Amygdala (tissue), 56 donors: ENCODE measurements around the gene ARCN1.

Source experiments
- DNase-seq, 56 donors: peaks; one replicate each; lab custom pipeline; 2025; lab: John Stamatoyannopoulos, UW

Gene ARCN1

DNA sequence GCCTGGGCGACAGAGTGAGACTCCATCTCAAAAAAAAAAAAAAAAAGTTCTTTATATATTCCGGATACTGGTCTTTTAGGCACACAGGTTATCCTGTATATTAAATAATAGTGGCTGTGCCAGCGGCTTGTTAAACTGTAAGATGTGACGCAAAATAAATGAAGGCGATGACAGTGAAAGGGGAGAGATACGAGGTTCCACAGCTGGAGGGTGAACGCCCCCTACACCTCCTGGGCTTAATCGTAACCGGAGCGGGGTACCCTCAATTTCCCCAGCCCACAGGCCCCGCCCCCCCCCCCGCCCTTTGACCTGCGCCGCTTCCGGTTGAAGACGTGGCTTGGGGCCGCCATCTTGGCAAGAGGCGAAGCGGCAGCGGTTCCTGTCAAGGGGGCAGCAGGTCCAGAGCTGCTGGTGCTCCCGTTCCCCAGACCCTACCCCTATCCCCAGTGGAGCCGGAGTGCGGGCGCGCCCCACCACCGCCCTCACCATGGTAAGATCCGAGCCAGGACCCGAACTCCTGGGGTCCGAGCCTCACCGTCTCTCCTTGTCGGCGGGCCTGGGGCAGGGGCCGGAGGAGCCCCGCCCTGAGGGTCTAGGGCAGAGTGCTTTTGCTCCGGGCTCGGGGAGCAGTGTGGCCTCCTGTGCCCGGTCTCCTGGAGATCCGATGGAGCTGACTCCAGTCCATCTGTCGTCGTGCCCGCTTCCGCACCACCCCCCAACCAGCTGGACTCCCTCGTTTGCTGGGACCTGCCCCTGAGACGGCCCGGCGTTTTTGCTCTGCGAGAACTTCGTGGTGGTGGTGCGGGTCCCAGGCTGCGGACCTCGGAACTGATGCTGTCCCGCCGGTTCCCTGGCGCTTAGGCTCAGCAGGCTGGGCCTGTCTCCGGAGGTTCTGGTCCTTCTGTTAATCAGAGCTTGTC, at the start of gene ARCN1:
Gene ARCN1 (plus strand): TSS at position 349 of the 920 bp plus-strand sequence. CDS start 139 bp downstream, at position 488.
- peak in 54 of 56 donors; percentile 22 to 83 (median 68) for DNase-seq

DNA sequence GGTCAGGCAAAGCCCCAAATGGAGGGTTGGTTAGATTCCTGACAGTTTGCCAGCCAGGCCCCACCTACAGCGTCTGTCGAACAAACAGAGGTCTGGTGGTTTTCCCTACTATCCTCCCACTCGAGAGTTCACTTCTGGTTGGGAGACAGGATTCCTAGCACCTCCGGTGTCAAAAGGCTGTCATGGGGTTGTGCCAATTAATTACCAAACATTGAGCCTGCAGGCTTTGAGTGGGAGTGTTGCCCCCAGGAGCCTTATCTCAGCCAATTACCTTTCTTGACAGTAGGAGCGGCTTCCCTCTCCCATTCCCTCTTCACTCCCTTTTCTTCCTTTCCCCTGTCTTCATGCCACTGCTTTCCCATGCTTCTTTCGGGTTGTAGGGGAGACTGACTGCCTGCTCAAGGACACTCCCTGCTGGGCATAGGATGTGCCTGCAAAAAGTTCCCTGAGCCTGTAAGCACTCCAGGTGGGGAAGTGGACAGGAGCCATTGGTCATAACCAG, 49.6 kb upstream of the ARCN1 start:
- peak in 1 of 56 donors; percentile 5 for DNase-seq

DNA sequence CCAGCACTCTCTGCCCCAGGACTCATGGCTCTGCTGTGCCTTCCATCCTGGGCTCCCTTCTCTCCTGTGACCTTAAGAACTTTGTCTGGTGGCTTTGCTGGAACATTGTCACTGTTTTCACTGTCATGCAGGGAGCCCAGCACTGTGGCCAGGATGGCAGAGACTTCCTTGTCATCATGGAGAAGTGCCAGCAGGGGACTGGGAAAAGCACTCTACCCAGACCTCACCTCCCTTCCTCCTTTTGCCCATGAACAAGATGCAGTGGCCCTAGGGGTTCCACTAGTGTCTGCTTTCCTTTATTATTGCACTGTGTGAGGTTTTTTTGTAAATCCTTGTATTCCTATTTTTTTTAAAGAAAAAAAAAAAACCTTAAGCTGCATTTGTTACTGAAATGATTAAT, 47.9 kb upstream of the ARCN1 start:
- DNase-seq = no peak

DNA sequence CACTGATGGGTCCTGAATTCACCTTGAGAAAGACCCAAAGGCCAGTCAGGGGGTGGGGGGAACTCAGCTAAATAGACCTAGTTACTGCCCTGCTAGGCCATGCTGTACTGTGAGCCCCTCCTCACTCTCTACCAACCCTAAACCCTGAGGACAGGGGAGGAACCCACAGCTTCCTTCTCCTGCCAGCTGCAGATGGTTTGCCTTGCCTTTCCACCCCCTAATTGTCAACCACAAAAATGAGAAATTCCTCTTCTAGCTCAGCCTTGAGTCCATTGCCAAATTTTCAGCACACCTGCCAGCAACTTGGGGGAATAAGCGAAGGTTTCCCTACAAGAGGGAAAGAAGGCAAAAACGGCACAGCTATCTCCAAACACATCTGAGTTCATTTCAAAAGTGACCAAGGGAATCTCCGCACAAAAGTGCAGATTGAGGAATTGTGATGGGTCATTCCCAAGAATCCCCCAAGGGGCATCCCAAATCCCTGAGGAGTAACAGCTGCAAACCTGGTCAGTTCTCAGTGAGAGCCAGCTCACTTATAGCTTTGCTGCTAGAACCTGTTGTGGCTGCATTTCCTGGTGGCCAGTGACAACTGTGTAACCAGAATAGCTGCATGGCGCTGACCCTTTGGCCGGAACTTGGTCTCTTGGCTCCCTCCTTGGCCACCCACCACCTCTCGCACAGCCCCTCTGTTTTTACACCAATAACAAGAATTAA, 47.3 kb upstream of the ARCN1 start:
- no peak for DNase-seq

DNA sequence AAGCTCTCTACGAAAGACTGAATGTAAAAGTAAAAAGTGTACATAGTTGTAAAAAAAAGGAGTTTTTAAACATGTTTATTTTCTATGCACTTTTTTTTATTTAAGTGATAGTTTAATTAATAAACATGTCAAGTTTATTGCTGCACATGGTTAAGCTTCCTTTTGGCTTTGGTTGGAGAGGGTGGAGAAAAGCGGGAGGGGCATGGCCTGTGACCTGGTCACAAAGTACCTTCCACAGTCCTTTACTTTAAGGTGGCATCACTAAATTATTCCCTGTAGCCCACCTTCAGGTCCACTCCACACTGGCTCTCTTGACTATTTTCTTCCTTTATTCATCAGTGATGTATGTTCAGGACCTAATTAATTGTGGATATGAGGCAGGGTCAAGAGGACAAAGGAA, 45.5 kb upstream of the ARCN1 start:
- DNase-seq = no peak

DNA sequence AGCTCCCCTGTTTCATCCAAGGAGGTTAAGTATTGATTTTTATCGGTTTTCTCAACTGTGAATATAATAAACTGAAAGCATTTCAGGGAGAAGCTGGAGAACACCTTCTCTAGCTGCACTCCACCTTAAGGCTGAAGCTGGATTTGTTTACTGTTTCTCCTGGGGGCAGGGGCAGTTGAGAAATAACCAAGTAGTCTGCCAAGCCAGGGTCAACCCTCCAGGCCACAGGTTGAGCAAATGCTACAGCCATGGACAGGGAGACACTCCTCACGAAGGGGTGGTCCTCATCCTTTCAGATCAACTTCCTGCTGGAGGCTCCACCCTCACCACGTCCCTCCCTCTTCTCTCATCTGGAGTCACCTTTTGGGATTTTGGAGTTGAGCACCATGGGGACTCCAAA, 45.1 kb upstream of the ARCN1 start, which contains the start of gene TTC36:
Gene TTC36 (plus strand): TSS at position 366 of the 400 bp plus-strand sequence. CDS start 21 bp downstream, at position 387.
- DNase-seq = no peak

DNA sequence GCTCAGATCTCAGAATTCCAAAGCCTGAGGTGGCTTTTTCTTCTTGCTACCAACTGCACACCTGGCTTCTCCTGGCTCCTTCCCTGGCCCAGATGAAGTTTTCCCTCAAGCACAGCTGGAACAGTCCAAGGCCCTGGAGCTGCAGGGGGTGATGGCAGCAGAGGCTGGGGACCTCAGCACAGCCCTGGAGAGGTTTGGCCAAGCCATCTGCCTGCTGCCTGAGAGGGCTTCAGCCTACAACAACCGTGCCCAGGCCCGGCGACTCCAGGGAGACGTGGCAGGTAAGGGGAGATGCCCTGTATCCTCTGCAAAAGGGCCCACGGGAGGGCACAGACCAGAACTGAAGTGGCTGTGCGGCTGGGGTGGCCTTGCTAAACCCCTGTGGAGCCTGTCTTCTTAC, 43.7 kb upstream of the ARCN1 start:
- DNase-seq = no peak

DNA sequence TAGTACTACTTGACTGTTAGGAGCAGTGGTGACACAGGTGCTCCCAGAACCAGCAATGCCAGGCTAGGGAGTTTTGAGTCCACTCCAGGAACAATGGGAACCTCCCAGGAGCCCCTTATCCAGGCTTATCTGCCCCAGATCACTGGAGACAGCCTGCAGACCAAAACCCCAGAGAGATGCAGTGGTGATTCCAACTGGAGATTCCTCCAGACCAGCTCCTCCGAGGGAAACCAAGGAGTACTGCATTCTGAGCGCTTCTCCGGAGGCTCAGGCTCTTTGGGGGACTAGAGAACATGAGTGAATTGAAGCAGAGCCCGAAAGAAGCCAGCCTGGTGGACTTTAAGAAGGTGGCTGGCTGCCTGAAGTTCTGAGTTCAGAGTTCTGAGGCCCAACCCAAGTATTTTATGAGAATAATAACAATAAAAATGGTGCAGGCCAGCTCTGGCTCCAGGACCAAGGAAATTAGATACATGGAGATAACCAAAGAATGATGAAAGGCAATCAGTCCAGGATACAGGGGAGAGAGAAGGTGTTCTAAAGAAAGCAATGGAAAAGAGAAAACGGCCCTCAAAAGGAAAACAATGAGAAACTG, 42.5 kb upstream of the ARCN1 start:
- DNase-seq = no peak

DNA sequence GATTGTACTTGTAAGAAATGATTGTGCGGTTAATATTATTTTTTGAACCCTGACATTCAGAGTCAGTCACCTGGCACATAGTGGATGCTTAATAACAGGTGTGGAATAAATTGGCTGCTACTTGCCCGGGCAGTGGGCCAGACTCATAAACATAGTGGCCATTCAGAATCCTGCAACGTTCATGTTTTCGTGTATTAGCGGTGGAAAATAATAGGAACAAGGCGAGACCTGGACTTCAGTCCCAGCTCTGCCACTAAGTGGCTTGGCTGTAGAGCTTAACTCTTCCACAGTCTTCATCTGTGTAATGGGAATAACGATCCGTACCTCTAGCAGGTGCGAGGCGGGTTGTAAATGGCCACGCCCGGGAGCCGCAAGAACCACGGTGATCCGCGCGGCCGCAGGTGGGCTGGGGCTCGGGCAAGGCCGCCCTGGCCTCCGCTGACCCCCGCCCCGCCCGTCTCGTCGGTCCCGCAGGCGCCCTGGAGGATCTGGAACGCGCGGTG, 42.0 kb upstream of the ARCN1 start:
- DNase-seq = no peak

DNA sequence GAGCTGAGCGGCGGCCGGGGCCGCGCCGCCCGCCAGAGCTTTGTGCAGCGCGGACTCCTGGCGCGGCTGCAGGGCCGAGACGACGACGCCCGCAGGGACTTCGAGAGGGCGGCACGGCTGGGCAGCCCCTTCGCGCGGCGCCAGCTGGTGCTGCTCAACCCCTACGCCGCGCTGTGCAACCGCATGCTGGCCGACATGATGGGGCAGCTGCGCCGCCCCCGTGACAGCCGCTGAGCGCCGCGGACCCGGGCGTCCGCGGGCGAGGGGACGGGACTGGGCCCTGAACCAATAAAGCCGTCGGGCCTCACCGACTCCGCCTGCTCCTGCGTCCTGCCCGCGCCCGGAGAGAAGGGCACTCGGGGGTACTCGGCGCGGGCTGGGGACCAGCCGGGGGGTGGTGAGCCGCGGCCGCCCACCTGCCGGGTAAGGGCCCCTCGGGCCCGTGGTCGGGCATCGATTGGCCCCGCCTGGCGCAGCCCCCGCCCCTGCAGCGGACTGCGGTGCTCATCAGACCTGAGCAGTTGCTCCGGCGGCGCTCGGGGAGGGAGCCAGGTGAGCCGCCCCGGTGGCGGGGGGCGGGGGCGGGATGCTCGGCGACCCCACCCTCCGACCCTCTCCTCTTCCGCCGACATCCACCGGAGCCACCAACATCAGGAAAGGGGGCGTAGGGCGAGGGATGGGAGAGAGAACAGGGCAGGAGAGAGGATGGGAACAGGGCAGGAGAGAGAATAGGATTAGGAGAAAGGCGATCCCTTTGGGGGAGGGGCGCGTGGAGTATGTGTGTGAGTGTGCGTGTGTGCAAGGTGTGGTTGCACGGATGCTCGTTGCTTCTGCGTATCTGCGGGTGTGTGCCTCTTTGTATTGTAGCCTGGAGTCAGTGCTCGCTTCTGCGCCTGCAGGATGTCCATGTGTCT, 41.3 kb upstream of the ARCN1 start, which contains the start of gene TMEM25:
Gene TMEM25 (plus strand): TSS at position 510 of the 914 bp plus-strand sequence. CDS start 610 bp downstream, outside the sequence.
- peak in 49 of 56 donors; percentile 25 to 83 (median 63) for DNase-seq

DNA sequence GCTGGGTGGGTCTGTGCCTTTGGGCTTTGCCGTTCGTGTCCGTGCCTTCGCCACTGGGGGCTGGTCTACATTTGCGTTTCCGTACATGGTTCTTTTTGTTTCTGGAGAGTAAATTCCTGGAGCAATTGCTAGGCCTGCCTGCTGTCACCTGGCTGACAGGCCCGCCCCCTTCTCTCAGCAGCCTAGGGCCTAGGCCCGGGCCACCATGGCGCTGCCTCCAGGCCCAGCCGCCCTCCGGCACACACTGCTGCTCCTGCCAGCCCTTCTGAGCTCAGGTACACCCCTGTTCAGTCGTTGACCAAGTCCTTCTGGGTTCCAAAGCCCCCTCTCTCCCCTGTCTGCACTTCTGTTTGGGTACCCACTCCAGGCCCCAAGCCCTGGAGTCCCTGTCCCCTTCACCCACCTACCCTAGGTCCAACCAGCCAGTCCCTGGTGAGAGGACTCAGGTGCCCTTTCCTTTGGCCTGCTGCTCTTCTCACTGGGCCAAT, 40.6 kb upstream of the ARCN1 start:
- peak in 10 of 56 donors; percentile 24 to 67 (median 44) for DNase-seq

DNA sequence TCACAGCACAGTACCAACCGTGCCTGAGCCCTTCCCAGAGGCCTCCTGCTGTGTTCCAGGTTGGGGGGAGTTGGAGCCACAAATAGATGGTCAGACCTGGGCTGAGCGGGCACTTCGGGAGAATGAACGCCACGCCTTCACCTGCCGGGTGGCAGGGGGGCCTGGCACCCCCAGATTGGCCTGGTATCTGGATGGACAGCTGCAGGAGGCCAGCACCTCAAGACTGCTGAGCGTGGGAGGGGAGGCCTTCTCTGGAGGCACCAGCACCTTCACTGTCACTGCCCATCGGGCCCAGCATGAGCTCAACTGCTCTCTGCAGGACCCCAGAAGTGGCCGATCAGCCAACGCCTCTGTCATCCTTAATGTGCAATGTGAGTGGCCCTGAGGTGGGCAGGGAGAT, 40.1 kb upstream of the ARCN1 start:
- DNase-seq = no peak

DNA sequence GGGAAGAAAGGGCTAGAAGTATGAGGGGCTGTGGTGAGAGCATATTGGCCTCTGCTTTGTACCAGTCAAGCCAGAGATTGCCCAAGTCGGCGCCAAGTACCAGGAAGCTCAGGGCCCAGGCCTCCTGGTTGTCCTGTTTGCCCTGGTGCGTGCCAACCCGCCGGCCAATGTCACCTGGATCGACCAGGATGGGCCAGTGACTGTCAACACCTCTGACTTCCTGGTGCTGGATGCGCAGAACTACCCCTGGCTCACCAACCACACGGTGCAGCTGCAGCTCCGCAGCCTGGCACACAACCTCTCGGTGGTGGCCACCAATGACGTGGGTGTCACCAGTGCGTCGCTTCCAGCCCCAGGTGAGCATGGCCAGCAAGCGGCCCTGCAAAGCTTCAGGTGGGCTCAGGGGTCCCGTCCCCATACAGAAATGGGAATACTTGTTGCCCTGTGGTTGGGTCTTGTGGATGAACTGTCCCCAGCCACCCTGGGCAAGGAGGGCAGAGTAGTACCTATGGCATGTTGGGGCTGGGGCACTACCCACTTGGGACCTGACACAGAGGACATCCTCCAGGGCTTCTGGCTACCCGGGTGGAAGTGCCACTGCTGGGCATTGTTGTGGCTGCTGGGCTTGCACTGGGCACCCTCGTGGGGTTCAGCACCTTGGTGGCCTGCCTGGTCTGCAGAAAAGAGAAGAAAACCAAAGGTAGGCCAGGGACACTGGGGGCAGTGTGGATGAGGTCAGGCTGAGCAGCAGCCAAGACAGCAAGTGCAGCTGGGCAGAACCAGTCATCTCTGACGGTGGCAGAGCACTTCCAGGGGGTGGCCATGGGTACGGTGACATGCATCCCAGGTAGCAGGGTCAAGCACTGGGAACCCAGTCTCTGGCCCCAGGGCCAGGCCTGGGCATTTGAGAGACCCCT, 39.1 kb upstream of the ARCN1 start:
- no peak for DNase-seq

DNA sequence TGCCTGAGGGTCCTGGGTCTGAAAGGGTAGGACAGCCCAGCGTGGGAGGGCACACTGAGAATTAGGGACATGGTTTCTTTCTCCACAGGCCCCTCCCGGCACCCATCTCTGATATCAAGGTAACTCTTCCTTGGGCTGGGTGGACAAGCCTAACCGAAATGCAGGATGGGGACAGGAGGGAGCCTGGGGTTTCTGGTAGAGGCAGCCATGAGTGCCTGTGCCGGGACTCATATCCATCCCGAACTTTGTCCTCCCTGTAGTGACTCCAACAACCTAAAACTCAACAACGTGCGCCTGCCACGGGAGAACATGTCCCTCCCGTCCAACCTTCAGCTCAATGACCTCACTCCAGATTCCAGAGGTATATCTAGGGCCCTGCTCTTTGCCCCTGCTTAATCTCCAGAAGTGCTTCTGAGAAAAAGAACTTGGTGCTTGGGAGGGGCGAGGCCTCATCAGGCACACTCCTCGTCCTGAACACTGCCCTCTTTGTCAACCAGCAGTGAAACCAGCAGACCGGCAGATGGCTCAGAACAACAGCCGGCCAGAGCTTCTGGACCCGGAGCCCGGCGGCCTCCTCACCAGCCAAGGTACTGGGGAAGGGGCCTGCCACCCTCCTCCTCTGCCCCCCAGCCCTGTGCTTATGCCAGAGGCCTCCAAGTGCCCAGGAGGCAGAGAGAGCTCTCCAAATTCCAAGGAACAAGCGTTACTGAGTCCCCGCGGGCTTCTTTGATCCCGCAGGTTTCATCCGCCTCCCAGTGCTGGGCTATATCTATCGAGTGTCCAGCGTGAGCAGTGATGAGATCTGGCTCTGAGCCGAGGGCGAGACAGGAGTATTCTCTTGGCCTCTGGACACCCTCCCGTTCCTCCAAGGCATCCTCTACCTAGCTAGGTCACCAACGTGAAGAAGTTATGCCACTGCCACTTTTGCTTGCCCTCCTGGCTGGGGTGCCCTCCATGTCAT, 38.2 kb upstream of the ARCN1 start:
- DNase-seq = peak in 32 of 56 donors; percentile 7 to 62 (median 26)

DNA sequence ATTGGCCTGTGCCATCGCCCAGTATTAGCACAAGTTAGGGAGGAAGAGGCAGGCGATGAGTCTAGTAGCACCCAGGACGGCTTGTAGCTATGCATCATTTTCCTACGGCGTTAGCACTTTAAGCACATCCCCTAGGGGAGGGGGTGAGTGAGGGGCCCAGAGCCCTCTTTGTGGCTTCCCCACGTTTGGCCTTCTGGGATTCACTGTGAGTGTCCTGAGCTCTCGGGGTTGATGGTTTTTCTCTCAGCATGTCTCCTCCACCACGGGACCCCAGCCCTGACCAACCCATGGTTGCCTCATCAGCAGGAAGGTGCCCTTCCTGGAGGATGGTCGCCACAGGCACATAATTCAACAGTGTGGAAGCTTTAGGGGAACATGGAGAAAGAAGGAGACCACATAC, 36.9 kb upstream of the ARCN1 start:
- DNase-seq = no peak

DNA sequence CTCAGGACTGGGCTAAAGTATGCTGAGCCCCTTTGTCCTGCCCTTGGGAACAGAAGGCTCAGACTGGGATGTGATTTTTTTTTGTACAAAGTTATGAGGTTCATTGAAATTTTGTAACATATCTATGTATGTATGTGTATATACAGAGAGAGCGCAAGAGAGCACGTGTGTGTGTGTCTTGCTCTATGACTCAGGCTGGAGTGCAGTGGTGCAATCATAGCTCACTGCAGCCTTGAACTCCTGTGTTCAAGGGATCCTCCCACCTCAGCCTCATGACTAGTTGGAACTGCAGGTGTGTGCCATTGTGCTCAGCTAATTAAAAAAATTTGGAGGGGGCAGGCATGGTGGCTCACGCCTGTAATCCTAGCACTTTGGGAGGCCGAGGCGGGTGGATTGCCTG, 35.5 kb upstream of the ARCN1 start:
- no peak for DNase-seq

DNA sequence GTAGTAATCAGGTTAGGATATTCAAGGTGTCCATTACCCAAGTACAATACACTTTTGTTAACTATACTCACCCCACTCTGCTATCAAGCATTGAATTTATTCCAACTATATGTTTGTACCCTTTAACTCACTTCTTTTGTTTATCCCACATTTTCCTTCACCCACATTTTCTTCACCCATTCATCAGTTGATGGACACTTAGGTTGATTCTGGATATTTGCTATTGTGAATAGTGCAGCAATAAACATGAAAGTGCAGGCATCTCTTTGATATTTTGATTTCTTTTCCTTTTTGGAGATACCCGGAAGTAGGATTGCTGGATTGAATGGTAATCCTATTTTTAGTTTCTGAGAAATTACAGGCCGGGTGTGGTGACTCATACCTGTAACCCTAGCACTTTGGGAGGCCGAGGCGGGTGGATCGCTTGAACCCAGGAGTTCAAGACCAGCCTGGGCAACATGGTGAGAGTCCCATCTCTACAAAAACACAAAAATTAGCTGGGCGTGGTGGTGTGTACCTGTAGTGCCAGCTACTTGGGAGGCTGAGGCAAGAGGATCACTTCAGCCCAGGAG, 34.7 kb upstream of the ARCN1 start:
- DNase-seq = no peak
